ENCODE measurements around the gene R3HCC1L.

Gene R3HCC1L

DNA sequence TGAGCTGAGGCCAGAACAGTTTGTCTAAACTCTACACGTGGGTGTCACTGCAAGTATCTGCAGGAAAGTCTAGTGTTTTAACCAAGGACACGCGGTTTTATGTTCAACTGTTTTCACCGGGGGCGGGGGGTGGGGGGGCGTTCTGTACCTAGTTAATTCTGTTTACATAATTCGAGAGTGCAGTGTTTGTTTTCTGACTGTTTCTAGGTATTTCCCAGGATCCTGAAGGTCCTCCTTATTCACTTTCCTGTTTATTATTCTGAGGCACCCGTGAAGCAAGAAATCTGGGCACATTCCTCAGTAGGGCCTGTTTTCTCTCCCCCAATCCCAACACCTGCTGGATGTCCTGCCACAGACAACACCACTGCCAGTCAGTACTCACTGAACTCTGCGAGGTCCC, 125.9 kb downstream of the R3HCC1L start:
- DNase-seq (ENCODE audit: low read depth): no peak

DNA sequence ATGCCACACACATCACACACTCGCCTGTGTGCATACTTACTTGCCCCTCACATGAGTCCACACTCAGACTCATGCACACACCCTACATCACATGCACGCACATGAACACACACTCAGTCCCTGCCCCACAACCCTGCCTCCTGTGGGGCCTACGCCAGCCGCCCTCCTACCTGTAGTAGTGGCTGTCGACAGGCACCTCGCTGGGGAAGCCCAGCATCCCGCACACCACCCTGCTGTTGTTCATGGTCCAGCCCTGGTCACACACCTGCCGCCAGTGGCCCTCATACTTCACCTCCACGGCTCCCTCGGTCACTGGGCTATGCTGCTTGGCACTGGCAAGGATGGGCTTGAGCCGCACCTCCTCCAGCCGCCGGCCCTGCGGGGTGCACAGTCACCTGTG, 126.3 kb downstream of the R3HCC1L start:
- no peak for DNase-seq (ENCODE audit: low read depth)

DNA sequence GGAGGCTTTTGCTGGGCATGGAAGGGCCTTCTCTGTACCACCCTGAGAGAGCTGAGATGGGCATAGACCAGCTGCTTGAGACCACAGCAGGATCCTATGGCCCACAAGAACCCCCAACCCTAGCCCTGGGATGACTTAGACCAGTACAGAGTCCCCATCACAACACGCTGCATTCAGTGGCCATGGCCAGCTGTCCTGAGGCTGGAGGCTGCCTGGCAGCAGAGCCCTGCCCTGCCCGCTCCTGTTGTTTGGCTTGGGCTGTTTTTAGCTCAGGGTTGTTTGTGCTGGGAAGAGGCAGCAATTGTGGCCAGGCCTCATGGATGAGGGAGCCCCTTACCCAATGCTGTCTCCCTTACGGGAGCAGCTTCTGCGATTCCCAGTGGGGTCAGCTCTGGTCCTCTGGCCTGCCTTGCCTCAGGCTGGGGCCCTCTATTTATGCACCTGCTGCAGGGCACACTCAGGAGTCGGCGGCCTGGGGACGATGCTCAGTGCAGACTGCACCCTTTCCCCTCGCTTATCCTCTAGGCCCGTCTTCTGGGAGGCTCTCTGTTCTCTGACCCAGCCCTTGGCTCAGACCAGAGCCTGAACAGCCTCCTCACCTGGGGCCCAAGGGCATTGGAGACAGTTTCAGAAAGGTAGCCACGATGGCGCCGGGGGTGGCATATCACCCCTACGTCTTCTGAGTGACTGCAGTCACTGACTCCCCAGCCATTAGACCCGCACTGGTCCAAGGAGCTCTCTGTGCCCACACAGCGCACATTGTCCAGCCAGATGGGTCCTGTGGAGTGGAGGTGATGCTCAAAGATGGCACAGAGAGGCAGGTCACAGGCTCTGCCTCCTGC, 127.2 kb downstream of the R3HCC1L start:
- no peak for DNase-seq (ENCODE audit: low read depth)

DNA sequence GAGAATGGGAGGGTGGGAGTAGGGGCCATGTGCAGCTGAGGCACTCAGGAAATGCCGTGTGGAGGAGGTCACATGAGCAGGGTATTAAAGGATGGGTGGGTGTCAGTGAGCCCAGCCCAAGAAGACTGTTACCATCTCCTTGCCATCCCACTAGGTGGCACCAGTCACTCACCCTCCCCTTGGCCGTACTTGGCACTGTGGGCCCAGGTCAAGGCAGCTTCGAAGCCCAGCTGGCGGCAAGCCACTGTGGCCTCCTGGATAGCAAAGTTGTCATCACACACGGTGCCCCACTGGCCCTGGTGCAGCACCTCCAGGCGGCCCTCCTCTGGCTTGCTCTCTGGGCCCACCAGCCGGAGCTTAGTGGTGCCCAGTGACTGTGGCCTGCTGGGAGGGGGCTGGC, 128.1 kb downstream of the R3HCC1L start:
- DNase-seq (ENCODE audit: low read depth): no peak

DNA sequence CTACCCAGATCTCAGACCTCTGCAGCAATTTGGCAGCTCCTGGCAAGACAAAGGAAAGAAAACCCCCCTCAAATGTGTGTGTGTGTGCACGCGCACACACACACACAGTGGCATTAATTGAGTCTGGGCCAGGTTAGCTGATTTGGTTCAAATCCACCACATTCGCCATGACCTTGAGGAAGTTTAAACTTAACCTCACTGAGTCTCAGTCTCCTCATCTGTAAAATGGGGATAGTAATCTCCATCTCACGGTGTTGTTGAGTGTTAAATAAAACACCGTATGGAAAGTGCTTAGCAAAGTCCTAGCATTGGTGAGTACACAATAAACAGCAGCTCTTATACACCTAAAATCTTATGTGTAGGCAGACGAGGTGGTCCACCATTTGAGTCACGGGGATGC, 128.6 kb downstream of the R3HCC1L start:
- no peak for DNase-seq (ENCODE audit: low read depth)

DNA sequence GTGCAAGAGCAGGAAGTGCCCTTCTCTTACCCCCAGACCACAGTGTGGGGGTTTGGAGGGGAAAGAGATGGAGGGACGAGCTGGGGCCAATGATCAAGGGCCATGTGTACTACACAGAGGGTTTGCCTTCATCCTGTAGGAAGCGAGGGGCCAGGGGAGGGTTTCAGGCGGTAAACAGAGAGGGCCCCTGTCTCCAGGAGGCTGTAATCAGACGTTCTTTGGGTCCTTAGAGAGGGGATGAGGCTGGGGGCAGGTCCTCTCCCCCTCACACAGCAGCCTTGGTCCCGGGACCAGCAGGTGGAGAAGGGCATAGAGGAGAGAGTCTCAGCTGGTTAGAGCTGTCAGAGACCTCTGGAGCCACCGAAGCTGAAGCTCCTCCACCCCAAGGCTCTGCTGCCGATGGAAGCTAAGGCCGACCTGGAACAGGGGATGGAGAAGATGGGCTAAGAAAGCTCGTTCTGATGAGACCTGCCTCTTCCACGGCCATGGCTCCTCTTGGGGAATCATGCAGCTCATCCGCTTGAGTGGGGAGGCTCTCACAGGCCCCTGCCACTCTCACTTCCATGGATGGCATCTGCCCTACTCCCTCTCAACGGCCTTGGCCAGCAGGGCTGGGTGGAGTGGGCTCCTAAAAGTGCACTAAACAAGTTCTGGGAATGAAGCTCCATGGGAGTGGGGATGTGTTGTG, 130.1 kb downstream of the R3HCC1L start:
- no peak for DNase-seq (ENCODE audit: low read depth)

DNA sequence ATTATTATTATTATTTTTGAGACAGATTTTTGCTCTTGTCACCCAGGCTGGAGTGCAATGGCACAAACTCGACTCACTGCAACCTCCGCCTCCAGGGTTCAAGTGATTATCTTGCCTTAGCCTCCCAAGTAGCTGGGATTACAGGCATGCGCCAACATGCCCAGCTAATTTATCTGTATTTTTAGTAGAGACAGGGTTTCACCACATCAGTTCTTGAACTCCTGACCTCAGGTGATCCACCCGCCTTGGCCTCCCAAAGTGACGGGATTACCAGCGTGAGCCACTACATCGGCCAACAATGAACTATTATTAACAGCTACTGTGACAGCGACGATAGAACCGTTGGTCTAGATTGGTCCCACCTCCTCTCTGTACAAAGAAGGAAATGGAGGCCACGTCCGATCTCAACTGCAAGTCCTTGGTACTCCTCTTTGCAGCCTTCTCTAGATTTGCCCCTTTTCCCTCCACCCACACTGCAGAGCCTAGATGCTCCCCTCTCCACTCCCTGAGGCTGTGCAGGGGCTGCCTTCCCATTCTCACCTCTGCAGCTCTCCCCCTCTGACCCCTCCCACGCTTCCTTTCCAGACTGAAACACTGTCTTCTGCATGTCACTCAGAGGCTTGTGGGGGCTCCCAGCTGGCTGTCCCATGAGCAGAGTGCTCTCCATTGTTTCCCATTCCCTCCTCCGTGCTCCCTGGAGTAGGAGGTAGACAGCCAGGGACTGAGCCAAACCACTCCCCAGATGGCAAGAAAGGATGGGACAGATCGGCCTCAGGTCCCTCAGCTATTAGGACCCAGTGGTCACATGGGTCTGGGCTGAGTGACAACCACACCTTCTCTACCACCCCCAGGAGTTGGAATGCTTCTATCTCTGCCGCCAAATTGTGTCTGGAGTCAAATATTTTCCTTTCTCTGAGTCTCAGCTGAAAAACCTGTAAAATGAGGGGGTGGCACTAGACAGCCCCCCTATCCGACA, 131.2 kb downstream of the R3HCC1L start:
- DNase-seq (ENCODE audit: low read depth): no peak

DNA sequence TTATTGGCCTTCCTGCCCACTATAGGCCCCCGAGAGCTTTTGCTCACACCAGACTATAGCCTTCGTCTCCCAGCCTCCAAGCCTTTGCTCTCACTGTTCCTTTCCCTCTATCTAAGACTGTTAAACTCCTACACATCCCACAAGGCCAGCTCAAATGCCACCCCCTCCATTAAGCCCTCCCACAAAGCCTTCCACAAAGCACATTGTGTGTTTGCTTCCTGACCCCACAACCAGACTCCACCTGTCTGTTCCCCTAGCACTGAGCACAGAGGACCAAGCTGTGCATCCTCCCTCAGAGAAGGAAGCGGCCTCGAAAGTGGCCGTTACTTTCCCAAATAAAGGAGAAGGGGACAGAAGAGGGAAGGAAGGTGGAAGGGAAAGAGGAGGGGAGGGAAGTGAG, 132.2 kb downstream of the R3HCC1L start:
- DNase-seq (ENCODE audit: low read depth): no peak

DNA sequence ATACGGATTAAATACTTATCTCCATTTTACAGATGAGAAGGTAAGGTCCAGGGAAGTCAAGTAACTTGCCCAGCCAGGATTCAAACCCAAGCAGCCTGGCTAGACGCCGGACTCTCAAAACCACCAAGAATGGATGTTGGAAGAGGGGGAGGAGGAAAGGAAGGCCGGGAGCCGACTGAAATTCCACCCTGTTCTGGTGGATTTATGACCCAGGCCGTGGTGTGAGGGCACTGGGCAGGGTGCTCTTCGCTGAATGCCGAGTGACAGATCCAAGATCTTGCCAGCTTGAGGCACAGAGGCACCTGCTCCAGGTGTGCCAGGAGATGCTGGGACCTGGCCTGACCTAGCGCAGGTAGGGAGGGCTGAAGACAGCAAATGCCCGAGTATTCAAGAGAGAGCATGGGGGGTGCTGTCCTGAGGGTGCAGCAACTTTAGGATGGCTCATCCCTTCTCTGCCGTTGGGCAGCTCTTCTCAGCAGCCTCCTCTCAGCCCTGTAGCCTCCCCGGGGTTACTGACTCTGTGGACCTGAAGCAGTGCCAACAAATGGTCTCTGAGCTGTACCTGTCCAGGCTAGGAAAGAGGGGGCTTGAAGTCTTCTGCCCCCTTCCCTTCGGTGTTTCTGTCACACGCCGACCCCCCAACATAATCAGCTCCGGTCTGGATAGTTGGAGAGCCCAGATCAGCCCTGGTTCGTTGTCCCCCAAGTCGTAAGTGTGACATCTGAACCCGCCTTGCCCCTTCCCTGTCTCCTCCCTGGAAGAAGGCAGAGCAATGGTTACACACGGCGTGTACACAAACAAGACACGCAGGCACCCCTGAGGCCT, 132.8 kb downstream of the R3HCC1L start:
- DNase-seq (ENCODE audit: low read depth): no peak

DNA sequence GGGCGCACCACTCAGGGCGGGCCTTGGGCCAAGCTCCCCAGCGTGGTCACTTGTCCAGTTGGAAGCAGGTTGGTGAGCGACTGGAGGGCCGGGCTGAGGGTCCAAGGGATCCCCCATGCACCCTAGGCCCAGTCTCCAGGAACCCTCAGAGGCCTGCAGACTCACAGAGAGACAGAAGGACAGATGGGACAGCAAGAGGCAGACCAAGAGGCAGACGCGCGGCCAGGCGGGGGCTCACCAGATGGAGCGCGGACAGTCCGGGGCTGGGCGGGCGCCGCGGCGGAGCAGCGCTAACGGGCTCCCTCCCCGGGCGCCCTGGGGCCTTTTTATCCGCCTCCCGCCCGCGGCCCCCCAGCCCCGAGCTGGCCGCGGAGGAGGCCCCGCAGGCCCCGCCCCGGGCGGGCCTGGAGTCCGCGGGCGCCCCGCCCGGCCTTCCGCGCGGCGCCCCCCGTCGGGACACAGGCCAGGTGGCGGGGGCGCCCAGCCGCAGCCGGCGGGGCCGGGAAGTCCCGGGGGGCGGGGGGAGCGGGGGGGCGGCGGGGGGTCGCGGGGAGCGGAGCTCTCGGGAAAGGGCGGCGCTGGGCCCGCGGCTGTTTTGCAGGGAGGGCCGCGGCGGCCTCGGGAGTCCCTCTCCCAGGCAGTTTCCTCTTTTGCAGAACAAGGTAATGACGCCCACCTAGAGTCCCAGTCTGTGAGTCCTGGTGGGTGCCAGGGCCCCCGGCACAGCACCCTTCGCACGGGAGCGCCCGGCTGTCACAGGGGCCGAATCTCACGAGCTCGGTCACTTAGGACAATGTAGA, 133.6 kb downstream of the R3HCC1L start, which contains the start of gene LOXL4:
LOXL4 (minus strand) TSS at position 301 of the 800 bp plus-strand sequence. CDS start 5,175 bp downstream, outside the sequence.
- DNase-seq (ENCODE audit: low read depth): no peak

DNA sequence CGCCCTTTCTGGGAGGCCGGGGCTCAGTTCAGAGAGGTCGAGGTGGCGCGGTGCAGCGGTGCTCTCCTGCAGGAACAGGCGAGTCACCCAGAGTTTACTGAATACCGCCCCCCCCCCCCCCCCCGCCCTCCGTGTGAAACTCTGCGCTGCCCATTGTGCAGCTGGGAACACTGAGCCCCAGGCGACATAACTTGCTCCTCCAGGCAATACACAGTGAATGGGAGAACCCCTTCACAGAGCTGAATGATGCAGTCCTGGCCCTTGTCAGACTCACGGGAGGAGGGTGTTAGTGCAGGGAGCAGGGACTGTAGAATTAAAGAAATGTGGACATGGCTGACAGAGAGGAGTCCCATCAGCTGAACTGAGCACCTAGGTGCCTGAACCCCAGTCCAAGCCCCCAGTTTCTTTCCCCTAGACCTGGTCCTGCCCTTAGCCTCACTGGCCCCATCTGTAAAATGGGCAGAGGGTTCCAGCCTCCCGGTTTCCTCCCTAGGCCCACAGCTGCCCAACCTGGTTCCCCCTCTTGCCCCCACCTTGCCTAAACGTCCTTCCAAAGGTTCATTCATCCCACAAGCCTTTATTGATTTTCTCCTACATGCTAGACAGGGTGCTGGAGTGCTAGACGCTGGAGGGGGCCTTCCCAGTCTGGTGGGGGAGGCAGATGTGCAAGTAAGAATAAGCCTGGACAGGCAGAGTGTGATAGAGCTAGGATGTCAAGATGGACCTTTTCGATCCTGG, 134.4 kb downstream of the R3HCC1L start:
- no peak for DNase-seq (ENCODE audit: low read depth)

DNA sequence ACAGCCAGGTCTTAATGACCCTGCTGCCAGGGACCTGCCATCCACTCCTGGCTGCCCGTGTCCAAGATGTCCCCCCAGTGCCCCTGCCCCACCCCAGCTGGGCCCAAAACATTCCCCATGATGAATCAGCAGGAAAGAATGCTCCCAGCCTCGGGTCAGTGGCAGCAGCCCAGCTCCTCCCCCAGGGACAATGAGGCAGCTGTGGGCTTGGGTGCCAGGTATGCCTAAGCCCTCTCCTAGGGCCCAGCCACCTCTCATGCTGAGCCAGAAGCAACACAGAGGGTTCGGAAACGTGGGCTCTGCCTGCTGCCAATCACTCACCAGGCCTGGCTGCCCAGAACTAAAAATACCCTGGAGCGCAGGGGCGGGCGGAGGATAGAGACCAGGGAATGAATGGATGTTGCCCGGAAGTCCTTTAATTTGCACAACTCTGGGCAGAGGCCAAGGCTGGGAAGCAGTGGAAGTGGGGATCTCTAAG, 135.0 kb downstream of the R3HCC1L start:
- no peak for DNase-seq (ENCODE audit: low read depth)

DNA sequence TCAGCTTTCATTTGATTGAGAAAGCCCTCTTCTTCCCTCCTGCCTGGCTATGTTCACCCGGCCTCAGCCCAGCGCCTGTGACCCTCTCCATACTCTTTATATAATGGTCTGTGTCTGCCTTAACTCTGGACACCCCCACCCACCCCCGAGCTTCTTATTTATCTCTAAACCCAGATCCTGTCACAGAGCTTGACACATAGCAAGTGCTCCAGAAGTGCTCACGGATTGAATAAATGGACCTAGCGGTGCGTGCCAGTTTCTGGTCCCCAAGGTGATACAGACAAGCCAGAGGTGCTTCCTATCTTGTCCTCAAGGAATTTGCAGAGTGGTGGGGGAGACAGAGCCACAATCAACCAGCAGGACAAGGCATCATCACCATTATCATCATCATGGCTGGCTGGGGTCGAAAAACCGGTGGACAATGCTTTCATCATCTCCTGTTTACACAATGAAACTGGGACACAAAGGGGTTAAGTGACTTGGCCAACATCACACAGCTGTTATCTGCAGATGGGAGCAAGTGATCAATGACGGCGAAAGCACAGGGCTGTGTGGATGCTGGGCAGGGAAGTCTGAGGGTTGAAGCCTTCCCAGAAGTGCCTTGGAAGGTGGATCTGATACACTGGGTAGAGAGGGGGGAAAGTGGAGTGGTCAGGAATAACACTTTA, 135.8 kb downstream of the R3HCC1L start:
- no peak for DNase-seq (ENCODE audit: low read depth)

DNA sequence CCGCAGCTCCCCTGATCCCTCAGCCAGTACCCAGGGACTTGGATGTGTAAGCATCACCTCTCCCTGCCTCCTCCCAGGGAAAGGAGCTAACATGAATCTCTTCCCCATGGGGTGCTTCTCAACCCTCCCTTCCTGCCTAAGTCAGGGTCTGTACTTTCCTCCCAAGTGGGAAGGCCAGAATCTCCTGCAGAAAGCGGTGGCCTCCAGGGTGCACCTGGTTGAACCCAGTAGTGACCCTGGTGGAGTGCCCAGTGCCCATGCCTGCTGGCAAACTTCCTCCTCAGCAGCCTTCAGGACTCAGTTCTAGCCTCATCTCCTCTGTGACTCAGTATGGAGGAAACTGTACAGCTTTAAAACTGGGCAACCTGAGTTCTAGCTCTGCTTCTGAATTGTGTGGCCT, 136.3 kb downstream of the R3HCC1L start:
- DNase-seq (ENCODE audit: low read depth): no peak

DNA sequence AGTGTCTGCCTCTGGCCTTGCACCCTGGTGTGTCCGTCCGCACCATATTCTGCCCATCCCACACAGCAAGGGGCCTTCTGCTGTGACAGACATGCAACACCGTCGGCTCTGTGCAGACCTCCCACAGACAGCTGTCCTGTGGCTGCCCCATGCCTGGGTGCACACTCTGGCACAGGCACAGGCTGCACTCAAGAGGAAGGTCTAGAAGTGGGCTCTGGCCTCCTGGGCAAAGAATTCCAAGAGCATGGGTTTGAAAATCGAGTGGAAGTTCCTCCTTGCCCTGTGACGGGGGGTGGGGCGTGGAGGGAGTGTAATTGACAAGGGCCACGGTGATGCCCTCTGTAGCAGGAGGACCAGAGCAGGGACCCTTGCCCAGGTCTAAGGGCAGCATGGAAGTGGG, 137.8 kb downstream of the R3HCC1L start:
- DNase-seq (ENCODE audit: low read depth): no peak

DNA sequence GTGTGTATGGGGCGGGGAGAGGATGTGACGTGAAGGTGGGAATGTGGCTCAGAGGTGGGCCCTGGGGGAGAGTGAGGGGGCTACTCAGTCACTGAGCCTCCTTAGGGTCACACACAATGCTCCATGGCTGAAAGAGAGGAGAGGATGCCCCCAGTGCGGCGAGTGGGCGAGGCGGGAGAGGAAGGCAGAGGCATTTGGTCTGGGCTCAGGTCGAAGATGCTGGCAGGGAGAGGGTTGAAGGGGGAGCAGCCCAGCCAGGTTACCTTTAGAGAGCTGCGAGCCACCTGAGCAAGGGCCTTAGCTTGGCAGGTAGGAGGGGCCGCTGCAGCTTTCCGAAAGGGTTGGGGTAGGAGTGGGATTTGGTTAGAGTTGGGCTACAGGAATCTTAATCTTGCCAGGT, 138.2 kb downstream of the R3HCC1L start:
- no peak for DNase-seq (ENCODE audit: low read depth)

DNA sequence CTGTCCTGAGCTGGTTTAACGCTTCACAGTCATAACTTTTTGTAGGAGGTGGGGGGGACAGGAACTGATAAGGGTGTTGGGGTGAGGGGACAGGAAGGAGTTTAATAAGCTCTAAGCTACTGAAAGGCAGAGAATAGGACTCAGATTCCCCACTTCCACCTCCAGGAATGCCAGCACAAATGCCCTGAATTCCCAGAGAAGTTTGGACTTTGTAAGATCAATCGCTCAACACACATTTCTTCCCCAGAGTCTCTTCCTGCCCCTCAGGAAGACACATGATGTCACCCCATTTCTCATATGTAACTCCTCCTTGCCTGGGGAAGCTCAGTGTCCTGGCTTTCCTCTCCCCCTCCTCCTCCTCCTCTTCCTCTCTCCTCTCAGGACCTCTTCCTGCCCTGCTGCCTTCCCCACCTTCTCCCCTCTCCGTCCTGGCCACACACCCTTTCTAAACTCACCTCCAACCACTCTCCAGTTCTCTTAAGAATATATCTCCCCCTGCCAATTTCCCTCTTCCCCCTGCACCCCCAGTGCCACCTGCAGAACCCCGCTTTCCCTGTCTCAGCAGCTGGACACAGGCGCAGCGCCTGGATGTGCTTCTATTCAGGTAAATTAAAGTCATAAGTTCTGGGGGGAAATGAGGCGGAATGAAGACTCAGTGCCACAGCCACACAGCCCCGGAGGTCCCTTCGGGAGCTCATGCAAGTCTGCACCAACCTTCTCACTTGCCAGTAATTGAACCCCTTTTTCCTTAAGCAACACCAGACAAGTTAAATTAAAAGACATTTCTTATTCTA, 138.8 kb downstream of the R3HCC1L start:
- no peak for DNase-seq (ENCODE audit: low read depth)

DNA sequence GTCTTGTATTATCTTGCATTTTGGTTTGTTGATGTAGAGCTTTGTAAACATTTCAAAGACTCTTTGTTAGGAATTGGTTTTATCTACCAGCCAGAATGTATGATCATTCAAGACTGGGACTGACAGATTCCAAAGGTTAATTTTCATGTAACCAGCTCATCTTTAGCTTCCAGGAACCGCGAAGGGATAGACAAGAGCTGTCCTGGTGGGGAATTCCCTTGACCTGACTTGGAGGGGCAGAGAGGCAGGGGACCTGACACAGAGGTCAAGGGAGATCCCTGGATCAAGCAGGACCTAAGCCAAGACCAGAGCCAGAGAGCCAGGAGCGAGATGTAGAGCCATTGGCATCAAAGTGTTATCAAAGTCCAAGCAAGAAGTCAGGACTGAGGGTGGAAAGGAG, 140.1 kb downstream of the R3HCC1L start:
- no peak for DNase-seq (ENCODE audit: low read depth)
